HT-29 (cell line): ENCODE results near the gene NCF4. TPM values are rescaled to one million over a fixed set of nuclear protein-coding genes. Genes with fewer than 3 reads are reported as not detected.

ENCODE experiments used
- DNase-seq: peaks from one replicate; pipeline ENCODE4 v3.0.0-alpha.2; 2015; ENCODE audit warnings: low spot score
- total RNA-seq: library from RNA; depleted of rRNA; stranded (reverse); fragments of >200 nt; shearing (Covaris generic); gene quantifications from 2 replicates; pipeline ENCODE4 v1.2.3, GENCODE V29; 2014; rRNA removed

Gene NCF4
- total RNA-seq = not detected in 2 replicates

DNA sequence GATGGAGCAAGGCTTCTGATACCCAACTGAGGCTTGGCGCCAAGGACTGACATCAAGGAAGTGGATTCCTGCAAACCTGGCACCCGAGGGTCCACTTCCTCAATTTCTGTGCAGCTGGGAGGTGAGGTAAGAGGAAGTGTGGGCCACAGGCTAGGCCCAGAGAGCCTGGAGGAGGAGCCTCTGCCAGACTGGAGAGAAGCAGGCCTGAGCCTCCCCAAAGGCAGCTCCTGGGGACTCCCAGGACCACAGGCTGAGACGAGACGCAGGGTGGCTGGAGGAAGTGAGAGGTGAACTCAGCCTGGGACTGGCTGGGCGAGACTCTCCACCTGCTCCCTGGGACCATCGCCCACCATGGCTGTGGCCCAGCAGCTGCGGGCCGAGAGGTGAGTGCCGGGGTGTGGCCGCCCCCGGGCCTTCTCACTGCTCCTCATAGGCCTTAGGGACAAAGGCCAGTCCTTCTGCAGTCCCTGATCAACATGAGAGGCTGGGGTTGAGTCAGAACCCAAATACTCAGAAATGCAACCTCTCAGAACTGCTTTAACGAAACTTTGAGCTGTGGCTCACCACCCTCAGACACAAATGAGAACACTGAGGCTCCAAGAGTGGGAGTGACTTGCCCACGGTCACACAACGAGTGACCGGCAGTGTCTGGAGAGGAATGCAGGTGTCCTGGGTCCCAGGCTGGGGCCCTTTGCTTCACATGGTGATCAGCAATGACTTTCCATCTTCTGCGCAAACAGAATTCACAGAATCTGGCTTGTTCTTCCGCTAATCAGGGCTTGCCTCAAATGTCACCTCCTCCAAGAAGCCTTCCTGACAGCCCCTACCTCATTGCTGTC is at the start of gene NCF4:
TSS of gene NCF4 (plus strand) at position 186 of the 839 bp plus-strand sequence. CDS start at position 352, 166 bp downstream.
- DNase-seq = no peak

DNA sequence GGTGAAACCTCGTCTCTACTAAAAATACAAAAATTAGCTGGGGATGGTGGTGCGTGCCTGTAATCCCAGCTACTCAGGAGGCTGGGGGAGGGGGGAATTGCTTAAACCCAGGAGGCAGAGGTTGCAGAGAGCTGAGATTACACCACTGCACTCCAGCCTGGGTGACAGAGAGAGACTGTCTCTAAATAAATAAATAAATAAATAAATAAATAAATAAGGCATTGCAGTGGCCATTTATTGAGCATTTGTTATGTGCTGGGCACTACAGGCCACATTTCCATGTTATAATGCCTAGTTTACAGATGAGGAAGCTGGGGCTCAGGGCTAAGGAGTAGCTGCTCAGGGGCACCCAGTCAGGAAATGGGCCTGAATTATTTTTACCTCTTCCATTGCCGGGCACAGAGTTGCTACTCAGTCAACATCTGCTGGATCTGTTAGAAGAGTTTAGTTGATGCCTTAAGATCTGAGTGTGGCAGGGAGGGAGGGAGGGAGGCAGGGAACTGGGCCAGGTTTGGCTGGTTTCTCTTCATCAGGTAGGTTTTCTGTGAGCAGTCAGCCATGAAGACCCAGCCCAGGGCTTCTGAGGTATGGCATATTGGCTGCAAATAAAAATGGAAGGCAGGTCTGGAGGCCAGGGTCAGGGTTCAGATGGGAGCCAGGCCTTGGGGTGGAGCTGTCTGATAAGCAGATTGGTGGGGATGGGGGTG is 49.6 kb upstream of the NCF4 start:
- DNase-seq = no peak

- DNase-seq = no peak
These were observed 46.0 kb upstream of the NCF4 start for GRCh38 chr22:36814801-36815200.

- DNase-seq = no peak
These were observed 45.1 kb upstream of the NCF4 start for GRCh38 chr22:36815558-36816338.

DNA sequence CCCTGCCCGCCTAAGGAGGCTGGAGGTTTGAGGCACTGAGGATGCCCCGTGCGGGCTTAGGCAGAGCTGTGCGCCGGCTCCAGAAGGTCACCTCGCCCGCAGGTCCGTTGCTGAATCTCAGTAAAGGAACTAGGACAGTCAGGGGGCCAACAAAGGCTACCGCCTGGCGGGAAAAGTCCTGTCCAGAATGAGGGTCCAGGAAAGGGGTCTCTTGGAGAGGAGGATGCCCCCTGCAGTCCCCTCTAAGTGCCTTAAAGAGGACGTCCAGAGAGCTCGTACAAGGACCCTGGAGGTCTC is 44.5 kb upstream of the NCF4 start:
- no peak for DNase-seq

DNA sequence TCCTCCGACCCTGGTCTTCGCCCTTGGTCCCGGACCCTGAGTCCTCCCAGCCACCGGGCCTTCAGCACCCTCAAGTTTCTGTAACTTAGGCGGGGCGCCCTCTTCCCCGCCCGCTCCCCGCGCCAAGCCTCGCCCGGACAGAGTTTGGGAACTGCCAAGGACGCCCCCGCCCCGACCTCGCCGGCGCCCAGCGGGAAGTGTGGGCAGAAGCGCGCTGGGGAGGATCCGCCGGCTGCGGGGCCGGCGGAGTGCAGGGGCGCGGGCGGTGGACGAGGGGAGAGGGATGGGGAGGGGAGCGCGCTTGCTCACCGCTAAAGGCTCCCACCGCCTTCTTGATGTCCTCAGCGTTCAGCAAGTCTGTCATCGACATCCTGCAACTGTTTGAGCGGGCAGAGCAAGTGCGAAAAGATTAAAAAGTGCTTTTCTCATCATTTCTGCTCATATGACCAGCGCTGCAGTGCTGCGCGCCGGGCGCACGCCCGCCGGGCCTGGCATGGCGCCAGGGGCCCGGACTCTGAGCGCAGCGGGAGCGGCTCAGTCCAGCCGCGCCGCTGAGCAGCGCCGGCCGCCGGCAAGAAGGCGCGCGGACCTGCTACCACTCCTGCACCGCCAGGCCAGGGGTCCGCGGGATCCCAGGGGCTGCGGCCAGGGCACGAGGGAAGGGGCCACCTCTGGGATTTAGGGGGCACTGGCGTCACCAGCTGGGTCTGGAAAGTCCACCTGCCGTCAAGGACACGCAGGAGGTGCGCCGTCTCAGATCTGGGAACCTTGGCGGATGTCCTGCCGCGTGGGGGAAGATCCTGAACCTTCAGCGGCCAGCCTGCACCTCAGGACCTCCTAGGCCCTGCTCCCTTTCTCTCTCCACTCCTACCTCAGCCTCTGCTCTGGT is 43.9 kb upstream of the NCF4 start, which contains the start of gene PVALB:
TSS of gene PVALB (minus strand) at position 400 of the 889 bp plus-strand sequence. CDS start at position 370, 30 bp downstream.
- no peak for DNase-seq

DNA sequence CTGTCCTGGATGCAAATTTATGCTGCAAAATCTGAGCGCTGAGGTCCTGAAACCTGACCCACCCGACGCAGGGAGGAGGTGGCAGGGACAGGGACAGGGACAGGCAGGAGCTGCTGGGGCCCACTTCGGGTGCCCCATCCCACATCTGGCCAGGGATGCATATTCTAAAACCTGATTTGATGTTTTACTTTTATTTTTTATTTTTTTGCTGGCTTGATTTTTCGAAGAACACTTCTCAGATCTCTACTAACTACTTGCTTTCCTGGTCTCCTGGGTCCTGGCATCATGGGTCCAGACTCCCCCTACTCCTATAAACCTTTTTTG is 43.3 kb upstream of the NCF4 start:
- DNase-seq = no peak

- DNase-seq = no peak
These were observed 42.7 kb upstream of the NCF4 start for GRCh38 chr22:36818010-36818642.

DNA sequence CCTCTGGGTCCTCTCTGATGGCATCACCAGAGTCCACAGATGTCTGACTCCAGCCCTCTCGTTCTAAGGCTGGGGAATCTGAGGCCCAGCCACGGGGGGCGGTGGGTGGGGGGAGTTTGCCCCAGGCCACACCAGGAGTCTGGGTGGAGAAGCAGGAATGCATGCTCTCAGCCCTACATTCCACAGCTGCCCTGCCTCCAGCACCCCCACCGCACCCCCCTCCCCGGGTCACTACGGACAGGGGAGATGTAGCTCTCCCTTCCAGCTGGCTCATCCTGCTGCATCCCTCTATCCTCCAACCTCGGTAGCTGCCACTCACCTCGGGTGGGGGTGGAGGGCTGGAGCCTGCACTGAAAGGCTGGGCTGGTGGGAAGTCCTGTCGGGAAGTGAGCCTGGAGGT is 41.7 kb upstream of the NCF4 start:
- no peak for DNase-seq

GRCh38 chr22:36822581-36822980 is 38.2 kb upstream of the NCF4 start:
- no peak for DNase-seq

DNA sequence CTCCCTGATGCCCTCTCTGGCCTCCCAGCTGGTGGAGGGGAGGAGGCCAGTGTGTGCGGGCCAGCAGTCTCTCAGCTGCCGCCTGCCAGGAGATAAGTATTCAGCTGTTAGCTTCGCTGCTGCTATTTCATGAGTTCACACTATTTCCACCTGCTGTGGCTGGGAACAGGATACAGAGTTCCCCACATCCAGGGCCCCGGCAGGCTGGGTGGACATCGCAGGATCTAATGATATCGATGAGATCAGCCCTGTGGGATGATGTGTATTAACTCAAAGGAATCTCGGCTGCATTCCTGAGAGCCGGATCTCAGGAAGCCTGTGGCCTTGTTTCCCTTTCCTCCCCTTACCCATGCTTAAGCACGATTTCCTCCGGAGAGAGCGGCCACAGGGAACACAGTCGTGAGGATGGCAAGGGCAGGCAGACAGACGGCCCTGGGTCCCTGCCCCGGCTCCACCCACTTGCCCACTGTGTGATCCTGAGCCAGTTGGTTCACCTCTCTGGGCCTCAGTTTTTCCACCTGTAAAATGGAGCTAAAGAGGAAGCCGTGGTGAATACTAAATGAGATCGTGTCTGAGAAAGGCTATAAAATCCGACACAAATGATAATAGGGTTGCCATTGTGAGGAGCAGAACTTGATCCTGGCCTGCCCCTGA is 37.5 kb upstream of the NCF4 start:
- no peak for DNase-seq

- DNase-seq = no peak
These were observed 36.2 kb upstream of the NCF4 start for GRCh38 chr22:36824655-36825054.

DNA sequence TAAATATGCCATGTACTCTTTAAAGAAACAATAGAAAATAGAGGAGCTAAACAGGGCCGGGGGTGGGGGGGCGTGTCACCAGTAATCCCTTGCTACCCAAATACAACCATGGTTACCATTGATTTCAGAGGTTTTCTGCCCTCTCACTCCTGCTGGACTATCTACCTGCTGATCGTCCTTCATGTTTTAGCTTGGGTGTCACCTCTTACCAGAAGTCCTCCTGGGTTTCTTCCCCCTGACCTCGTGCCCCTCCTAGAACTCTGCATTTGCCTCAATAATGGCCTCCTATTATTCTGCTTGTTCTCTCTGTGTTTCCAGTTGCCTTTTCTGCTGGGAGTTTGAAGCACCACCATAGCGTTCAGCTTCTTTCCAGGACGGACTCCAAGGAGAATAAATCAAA is 34.5 kb upstream of the NCF4 start:
- DNase-seq = no peak

GRCh38 chr22:36828815-36829214 is 32.0 kb upstream of the NCF4 start:
- no peak for DNase-seq

- no peak for DNase-seq
These were observed 31.3 kb upstream of the NCF4 start for GRCh38 chr22:36829370-36830002.

DNA sequence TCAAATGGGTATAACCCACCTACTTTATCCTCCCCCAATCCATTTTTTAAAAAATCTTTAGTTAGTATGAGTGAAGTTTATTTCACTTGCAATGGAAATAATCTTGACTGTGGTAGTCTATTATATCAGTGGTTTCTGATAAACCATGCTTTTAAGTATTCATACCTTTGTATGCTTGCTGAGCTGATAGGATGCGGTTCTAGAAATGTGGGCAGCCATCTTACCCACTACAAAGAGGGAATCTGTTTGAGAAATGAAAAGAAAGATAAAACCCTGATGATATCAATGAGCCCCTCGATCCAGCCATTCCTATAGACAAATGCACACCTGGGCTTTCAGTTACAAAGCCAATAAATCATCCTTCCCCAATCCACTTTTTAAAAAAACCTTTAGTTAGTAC is 30.2 kb upstream of the NCF4 start:
- DNase-seq = no peak

DNA sequence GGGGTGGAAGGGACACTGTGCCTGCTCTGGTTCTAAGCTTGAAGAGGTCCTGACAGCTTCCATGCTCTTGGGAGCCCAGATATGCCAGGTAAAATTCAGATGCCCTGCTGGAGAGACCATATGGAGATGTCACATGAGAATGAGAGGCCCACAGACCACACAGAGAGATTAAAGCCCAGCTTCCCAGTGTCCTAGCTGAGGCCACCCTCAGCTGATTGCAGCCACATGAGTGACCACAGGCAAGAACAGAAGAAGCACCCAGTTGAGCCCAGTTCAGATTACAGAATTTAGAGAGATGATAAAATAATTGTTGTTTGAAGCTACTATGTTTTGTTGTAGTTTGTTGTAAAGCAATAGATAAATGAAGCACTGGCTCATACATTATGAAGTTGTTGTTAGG is 29.6 kb upstream of the NCF4 start:
- DNase-seq = no peak

- no peak for DNase-seq
These were observed 29.1 kb upstream of the NCF4 start for GRCh38 chr22:36831717-36832116.

DNA sequence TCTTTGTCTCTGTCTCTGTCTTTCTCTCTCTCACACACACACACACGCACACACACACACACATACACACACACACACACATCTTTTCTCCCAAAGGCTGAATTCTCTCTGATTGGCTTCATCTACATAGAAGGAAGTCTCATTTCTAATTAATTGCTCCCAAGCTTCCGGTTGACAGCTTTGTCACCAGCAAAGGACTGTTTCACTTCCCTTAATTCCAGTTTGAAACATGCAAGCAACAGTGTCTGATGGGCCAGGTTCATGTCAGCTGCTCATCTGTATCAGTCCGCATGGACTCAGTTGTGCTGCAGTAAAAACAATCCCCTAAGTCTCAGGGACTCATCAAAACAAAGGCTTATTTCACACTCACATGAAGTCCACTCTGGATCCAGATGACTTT is 27.7 kb upstream of the NCF4 start:
- DNase-seq = no peak

DNA sequence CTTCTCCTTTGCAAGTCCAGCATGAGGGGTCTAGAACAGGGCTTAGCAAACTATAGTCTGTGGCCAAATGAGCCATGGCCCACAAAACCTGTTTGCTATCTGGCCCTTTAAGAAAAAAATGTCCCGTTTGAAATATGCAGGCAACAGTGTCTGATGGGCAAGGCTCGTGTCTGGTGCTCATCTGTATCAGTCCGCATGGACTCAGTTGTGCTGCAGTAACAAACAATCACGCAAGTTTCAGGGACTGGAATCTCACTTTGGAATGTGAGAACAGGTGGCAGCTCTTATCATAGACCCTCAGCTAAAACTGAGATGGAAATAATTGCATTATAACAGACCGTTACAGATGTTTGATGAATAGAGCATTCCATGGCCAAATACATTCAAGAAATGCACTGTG is 24.9 kb upstream of the NCF4 start:
- DNase-seq = no peak
